Memory B cell (primary cell): ENCODE data around the gene TBC1D8B.

ENCODE experiments used
- ATAC-seq: fragments of 150-1000 bp; cut with Tn5 transposase; 2 replicates; pipeline ENCODE4 v1.10.0; 2021; ENCODE audit warnings: low read depth, mild to moderate bottlenecking, moderate library complexity
- DNase-seq, 2 donors: peaks; one replicate each; pipeline ENCODE4 v3.0.0; 2022; ENCODE audit warnings: low spot score in 2 of 2
- H3K27ac Mint-ChIP-seq: one replicate; pipeline ENCODE4 v1.8.0; 2022; ENCODE audit warnings: mild to moderate bottlenecking, moderate library complexity, mixed read lengths
- H3K27me3 Mint-ChIP-seq: one replicate; pipeline ENCODE4 v1.8.0; 2022; ENCODE audit warnings: mixed read lengths
- H3K36me3 Mint-ChIP-seq: one replicate; pipeline ENCODE4 v1.8.0; 2022; ENCODE audit warnings: mild to moderate bottlenecking, mixed read lengths
- H3K4me1 Mint-ChIP-seq: one replicate; pipeline ENCODE4 v1.8.0; 2022; ENCODE audit warnings: mixed read lengths
- H3K4me3 Mint-ChIP-seq: one replicate; pipeline ENCODE4 v1.8.0; 2022; ENCODE audit warnings: mild to moderate bottlenecking, moderate library complexity, mixed read lengths
- H3K9me3 Mint-ChIP-seq: one replicate; pipeline ENCODE4 v1.8.0; 2022; ENCODE audit warnings: mixed read lengths

Gene TBC1D8B

DNA sequence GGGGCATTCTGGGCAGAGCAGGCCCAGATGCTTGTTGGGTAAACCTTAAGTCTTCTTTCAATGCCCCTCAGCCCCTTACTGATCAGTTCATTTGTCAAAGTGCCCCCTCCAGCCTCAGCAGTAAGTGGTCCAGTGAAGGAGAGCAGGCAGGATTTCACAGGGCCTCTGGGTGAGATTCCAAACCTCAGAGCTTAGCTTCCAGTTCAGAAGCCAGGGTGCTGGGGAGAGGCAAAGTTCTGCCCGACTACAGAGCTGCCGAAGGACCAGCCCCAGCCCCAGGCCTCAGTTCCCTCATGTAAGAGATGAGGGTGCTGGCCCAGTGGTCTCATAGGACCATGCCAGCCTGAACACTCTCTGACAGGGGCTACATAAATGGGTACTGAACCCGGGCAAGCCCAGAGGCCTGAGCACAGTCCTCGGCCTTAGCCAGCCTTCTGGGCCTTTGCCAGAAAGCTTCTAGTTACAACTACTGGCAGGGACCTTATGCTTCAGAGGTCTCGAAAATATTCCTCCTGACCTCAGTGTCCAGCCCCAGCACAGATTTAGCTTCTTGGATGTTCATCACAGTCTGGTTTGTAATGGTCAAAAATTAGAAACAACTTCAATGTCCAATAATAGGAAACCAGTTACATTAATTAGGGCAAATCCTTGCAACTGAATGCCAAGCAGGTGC lies 101.5 kb downstream of the TBC1D8B start:
- Mint-ChIP-seq H3K4me3 (no peak overlapping the region), H3K27ac (no peak overlapping the region), H3K27me3 (no peaks in the 10 kb centered on the region), H3K4me1 (no peaks in the 10 kb centered on the region), H3K9me3 (no peaks in the 10 kb centered on the region), H3K36me3 (no peaks in the 10 kb centered on the region)
- DNase-seq (no peak), ATAC-seq (no peak)

DNA sequence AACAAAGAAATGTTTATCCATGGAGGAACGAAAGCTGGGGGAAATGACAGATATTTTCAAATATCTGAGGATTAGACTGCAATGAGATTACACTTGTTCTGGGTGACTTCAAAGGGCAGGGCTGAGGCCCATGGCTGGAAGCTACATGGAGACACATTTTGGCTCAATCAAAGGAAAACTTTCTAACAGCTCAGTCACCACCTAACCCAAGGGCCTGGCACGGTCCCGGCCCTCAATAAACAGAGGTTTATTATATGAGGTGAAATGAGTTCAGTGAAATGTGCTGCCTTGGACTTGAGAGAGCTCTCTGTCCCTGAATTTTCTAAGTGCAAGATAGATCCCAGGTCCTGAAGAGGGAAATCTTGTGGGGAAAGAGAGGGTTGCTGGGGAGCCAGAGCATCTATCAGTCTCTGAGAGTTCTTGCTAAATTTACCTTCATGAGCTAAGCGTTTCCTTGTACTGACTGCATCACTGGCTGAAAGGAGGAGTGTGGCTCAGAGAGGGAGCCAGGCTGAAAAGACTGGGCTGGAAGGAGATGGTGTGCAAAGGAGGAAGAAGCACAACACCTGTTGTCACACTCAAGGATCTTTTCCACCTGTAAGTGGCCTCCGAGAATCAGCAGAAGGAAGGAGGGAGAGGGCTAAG lies 102.7 kb downstream of the TBC1D8B start:
- DNase-seq (no peak), ATAC-seq (no peak)
- Mint-ChIP-seq H3K36me3 (no peaks in the 10 kb centered on the region), H3K4me3 (no peak overlapping the region), H3K9me3 (no peaks in the 10 kb centered on the region), H3K27me3 (no peaks in the 10 kb centered on the region), H3K27ac (no peak overlapping the region), H3K4me1 (no peaks in the 10 kb centered on the region)

DNA sequence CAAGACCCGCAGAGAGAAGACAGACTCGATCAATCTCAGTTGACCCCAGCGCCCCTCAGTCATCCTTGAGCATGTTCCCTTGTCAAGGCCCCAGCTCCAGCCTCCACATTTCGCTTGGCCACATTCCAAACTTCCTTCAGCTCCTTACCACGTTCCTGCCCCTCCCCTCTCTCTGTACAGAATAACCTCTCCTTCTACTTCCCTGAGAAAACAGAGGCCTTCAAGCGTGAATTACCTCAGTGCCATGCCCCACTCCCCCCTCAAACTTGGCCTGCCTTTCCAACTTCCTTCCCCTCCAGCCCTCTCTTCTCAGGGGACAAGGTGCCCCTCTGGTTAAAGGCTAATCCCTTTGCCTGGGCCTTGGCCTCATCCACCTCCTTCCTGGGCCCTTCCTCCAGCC lies 103.9 kb downstream of the TBC1D8B start:
- DNase-seq (no peak), ATAC-seq (no peak)
- no peaks in the 10 kb centered on the region for H3K27me3 Mint-ChIP-seq
- no peaks in the 10 kb centered on the region for H3K4me1 Mint-ChIP-seq
- no peak overlapping the region for H3K27ac Mint-ChIP-seq
- no peak overlapping the region for H3K4me3 Mint-ChIP-seq
- no peaks in the 10 kb centered on the region for H3K9me3 Mint-ChIP-seq
- no peaks in the 10 kb centered on the region for H3K36me3 Mint-ChIP-seq

DNA sequence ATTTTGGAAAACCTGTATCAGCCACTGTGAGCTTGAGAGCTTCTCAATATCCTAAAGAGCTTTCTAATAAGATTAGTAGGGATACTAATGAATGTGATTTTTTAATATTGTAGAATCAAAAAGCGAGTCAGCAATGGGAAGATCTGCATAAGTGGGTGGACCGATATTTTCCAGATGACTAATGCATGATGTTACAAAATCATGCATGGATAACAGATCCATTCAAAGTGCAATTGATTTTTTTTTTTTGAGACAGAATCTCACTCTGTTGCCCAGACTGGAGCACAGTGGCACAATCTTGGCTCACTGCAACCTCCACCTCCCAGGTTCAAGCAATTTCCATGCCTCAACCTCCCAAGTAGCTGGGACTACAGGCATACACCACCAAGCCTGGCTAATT lies 110.4 kb downstream of the TBC1D8B start:
- H3K27me3 Mint-ChIP-seq = peaks cover 14% of the 10 kb centered on the region
- H3K27ac Mint-ChIP-seq = no peak overlapping the region
- peaks cover 2% of the 10 kb centered on the region for H3K4me1 Mint-ChIP-seq
- no peak for ATAC-seq
- no peak for DNase-seq
- no peaks in the 10 kb centered on the region for H3K36me3 Mint-ChIP-seq
- no peak overlapping the region for H3K4me3 Mint-ChIP-seq
- H3K9me3 Mint-ChIP-seq = no peaks in the 10 kb centered on the region

DNA sequence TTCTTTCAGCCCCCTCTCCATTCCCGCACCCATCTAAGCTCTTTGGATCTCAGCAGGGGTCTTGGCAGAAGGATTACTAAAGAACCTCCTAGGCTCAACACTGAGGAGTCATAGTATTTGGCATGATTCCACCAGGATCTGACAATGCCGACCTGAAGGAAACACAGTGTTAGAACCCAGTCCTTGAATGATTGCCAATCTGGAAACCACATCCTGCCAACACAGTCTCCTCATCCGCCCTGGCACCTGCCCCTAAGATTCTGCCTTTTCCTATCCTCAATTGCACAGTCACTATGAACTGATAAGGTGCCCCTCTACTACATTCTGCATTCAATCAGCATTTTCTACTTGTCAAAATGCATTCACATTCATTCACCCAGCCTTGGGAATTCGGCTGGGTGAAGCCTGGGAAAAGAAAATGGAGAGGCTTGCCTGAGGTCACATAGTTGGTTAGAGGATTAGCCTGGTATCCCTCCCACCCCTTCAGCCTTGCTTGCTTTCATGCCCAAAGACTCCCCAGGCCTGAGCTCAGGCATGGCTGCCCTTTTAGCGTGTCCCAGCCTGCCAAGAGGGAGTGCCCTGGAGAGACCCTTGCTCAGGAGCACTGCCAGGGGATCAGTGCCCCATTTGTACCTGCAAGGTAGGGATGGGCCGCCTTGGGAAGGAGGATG lies 115.5 kb downstream of the TBC1D8B start:
- DNase-seq (no peak), ATAC-seq (no peak)
- H3K36me3 Mint-ChIP-seq = no peaks in the 10 kb centered on the region
- H3K4me1 Mint-ChIP-seq = peaks cover 2% of the 10 kb centered on the region
- peaks cover 15% of the 10 kb centered on the region for H3K27me3 Mint-ChIP-seq
- H3K4me3 Mint-ChIP-seq = no peak overlapping the region
- no peaks in the 10 kb centered on the region for H3K9me3 Mint-ChIP-seq
- no peak overlapping the region for H3K27ac Mint-ChIP-seq

DNA sequence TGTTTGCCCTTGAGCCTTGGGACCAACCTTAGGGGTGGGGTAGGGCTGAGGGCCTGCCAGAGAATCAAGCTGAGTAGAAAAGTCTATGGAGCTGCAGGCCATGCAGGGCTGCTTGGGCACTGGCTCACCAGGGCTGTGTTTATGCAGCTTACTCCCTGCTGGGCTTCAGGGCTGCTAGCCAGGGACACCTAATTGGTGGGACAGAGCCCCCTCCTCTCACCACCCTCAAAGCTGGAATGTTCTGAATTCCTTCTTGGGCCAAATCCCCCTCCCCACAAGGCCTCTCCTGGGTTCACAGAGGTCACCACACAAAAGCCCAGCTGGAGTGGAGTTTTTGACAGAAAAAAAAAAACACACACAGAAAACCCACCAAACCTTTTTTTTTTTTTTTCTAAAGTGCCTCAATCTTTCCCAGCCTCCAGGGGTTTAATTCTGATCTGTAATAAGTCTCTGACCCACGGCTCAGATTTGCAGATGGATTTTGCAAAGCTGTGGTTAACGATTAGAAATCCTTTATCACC lies 117.5 kb downstream of the TBC1D8B start, which contains the start of gene CLDN2:
TSS of gene CLDN2 (plus strand) at position 471 of the 521 bp plus-strand sequence. CDS start 7,827 bp downstream, outside the sequence.
- no peak for DNase-seq
- H3K27me3 Mint-ChIP-seq = peaks cover 14% of the 10 kb centered on the region

DNA sequence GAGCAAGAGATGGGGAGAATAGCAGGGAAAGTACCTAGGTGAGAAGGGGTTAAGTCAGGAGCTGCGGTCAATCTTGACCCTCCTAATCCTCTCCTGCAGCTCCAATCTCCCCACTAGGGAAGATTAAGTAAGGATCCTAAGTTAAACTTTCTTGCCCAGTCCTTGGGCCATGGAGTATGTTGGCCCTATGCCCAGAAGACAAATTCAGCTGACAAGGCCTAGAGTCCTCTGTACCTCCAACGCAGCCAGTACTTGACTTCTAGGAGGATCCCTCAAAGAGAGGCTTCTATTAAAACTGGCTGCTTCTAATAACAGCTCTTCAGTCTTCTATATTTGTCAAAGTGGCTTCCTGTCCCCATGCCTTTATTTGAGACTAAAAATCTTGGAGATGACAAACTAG lies 119.2 kb downstream of the TBC1D8B start:
- DNase-seq = no peak
- peaks cover 5% of the 10 kb centered on the region for H3K27me3 Mint-ChIP-seq
- ATAC-seq = no peak
- no peak overlapping the region for H3K27ac Mint-ChIP-seq
- H3K4me3 Mint-ChIP-seq = no peak overlapping the region
- H3K36me3 Mint-ChIP-seq = no peaks in the 10 kb centered on the region
- H3K9me3 Mint-ChIP-seq = no peaks in the 10 kb centered on the region
- H3K4me1 Mint-ChIP-seq = peaks cover 2% of the 10 kb centered on the region

More for the DNA sequence above, 117.5 kb downstream of the TBC1D8B start, which contains the start of gene CLDN2:
- Mint-ChIP-seq H3K9me3 (no peaks in the 10 kb centered on the region), H3K4me3 (no peak within 1 kb of the TSS), H3K4me1 (peaks cover 2% of the 10 kb centered on the region), H3K36me3 (no peaks in the 10 kb centered on the region), H3K27ac (no peak within 1 kb of the TSS)
- no peak for ATAC-seq
